GM19397 (cell line): ENCODE results near the gene USF2.

Source experiments
- ATAC-seq: cut with Tn5 transposase; IDR thresholded peaks from one replicate; pipeline ENCODE4 v1.9.1; 2021; ENCODE audit warnings: mild to moderate bottlenecking, moderate library complexity; ENCODE audit not compliant: unreplicated experiment

USF2 gene

DNA sequence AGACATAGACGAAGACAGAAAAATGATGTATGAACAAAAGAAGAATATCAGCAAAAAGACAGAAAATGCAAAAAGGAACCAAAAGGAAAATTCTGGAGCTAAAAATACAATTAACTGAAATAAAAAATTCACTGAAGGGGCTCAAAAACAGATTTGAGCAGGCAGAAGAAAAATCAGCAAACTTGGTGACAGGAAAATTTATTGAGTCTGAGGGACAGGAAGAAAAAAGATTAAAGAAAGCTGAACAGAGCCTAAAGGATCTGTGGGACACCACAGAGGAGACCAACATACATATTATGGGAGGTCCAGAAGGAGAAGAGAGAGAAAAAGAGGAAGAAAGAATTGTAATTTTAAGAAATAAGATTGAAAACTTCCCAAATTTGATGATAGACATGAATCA, 27.3 kb upstream of the USF2 start:
- ATAC-seq, result no peak

DNA sequence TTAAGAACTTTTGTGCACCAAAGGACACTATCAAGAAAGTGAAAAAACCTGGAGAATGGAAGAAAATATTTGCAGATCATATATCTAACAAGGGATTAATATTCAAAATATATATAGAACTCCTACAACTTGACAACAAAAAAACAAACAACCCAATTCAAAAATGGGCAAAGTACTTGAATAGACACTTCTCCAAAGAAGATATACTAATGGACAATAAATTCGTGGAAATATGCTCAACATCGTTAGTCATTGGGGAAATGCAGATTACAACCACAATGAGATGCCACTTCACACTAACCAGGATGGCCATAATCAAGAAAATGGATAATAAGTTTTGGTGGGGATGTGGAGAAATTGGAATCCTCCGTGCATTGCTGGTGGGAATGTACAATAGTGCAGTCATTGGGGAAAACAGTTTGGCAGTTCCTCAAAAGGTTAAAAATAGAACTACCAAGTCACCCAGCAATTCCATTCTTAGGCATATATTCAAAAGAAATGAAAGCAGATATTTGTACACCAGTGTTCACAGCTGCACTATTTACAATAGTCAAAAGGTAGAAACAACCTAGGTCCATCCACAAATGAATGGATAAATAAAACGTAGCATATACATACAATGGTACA, 22.2 kb upstream of the USF2 start:
- no peak for ATAC-seq

DNA sequence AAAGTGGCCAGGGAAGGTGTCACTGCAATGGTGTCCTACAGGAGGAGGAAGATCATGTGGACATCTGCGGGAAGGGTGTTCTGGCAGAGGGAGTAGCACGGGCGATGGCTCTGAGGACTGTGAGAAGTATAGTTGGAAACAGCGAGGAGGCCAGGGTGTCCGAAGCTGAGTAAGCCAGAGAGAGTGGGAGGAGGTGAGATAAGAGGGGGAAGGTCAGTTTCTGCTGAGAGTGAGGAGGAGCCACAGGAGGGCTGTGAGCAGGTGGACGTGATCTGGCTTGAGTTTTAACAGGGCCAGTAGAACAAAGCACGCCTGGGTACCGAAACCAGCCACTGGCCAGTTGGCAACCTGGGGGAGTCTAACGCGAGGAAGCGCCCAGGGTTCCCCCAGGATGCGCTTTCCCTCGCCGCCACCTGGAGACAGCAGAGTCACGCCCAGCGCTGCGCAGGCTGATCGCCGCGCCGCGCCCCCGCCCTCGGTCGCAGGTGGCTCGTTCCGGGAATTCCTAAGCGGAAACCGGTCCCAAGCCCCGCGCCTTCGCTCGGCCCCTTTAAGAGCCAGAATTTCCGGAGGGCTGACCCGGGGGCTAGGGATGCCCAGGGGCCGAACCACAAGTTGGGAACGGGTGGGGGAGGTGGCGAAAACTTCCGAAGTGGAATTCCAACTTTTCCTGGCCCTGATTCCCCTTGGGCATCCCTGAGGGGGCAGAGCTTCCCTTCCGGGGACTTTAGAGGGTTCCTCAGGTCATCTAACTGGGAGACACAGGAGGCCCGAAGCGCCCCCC, 21.0 kb upstream of the USF2 start:
- peak; percentile 26 for ATAC-seq

DNA sequence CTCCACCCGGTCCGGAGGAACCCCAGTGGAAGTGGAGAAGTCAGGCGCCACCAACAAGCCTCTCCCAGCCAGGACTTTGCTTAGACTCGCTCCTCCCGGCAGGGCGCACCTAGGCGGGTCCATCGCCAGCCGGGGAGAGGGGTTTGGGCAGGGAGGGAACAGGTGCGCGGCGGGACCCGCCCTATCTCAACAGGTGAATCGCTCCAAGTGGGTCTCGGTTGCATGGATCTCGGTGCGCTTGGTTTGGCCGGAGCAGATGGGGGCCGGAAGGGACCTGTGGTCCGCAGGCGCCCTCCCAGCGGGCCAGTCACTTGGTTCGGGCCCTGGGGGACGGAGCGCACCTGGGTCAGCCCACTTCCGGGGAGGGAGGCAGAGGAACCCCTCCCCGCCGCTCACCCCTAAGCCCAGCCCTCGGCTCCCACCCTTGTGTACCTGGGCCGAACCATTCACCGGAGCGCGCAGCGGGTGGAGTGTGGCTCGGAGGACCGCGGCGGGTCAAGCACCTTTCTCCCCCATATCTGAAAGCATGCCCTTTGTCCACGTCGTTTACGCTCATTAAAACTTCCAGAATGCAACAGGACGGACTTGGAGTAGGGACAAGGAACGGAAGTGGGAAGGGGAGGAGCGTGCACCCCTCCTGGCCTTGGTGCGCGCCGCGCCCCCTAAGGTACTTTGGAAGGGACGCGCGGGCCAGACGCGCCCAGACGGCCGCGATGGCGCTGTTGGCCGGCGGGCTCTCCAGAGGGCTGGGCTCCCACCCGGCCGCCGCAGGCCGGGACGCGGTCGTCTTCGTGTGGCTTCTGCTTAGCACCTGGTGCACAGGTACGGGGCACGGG, 20.2 kb upstream of the USF2 start, which contains the start of gene LSR:
Gene LSR, plus strand, starts transcription at position 693 of the 836 bp plus-strand sequence. Its CDS starts 21 bp downstream, at position 714.
- ATAC-seq, result peak; percentile 83

DNA sequence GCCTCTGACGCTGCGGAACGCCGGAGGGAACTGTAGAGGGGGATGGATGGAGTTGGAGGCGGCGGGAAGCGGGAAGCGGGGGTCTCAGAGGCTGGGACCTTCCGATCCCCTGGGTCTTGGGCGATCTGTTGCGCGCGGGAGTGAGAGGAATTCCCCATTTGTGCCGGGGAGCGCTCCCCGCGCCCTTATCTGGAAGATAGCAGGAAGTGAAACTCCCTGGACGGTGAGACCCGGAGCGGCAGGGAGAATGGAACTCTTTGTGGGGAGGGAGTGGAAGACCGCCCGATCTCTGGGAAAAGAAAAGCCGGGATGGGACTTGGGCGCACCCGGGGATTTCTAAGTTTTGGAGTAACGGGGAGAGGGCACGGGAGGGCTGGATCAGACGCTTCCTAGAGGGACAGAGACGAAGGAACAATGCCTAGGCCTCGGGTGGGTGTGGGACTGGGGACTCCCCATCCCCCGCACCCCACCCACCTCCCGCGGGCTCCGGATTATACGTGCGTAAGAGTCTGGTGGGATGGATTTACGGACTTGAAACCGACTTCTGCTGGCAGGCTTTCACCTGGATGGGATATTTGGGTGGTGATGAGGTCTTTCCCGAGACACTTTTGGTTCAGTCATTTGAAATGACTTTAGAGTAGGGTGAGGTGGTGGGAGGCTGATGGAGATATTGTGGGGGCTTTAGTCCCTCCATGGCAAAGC, 19.5 kb upstream of the USF2 start:
- no peak for ATAC-seq

DNA sequence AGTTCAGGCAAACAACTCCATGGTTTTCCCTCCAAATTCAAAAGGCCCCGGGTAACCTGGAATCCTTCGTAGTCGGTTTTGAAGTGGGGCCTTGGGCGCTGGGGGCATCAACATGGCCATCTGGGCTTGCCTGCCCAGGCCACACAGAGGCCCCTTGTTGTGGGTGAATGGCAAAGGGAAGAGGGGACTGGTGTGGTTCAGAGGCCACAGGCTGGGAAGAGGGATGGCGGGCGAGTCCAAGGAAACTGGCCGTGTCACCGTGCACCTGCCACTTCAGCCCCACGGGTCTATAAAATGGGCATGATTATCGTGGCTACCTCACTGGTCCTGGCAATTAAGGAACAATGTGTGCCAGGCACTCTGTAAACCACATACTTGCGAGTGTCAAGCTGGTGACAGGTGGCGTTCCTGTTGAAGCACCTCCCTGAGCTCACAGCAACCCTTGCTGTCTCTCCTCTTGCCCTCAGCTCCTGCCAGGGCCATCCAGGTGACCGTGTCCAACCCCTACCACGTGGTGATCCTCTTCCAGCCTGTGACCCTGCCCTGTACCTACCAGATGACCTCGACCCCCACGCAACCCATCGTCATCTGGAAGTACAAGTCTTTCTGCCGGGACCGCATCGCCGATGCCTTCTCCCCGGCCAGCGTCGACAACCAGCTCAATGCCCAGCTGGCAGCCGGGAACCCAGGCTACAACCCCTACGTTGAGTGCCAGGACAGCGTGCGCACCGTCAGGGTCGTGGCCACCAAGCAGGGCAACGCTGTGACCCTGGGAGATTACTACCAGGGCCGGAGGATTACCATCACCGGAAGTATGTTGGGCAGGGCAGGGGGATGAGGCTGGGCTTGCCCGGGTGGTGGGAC, 18.7 kb upstream of the USF2 start:
- no peak for ATAC-seq

DNA sequence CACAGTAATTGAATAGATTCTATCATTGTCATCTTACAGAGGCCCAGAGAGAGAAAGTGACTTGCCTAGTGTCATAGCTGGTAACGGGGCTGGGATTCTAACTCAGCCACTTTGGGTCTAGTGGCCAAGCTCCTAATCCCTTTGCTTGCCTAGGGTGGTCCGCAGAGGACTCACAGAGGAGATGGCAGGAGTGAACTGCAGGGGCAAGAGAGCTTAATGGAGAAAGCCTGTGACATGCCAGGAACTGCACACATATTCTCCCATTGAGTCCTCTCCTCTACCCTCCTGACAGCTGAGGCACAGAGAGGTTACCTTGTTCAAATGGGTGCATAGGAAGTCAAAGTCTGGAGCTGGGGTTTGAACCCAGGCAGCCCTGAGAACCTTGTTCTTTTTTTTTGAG, 17.3 kb upstream of the USF2 start:
- ATAC-seq, result no peak

DNA sequence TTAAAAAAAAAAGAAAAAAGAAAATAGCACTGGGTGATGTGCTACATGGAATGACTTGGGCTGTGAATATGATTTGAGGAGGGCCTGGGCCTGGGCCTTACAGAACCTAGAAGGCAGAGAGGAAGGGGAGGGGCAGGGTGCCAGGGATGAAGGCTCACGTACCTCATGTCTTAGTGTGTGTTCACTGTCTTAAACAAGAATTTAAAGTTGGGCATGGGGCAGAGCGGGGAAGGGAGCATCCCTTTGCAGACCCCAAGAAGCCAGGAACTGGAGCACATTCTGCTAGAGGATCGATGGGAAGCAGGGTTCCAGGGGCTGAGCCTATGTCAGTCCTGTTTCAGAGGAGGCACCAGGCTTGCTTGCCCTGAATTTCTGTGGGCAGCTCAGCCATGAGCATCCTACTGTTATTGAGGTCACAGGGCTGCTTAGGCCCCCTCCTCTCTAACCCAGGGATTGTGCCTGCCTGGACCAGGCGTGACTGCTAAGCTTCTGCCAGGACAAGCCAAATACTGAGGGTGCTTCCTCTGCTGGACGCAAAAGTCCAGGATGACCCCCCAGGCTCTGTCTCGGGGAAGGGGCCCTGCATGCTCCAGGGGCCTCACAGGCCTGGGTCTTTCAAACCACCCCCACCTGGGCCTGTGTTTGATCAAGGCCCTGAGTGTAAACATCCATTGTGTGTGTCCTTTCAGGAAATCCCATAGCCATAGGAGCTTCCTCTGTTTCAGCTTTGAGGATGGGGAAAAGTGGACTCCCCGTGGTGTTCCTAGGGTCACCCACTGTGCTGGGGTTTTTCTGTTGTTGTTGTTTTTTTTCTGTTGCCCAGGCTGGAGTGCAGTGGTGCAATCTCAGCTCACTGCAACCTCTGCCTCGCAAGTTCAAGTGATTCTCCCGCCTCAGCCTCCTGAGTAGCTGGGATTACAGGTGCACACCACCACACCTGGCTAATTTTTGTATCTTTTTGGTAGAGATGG, 15.2 kb upstream of the USF2 start:
- no peak for ATAC-seq

DNA sequence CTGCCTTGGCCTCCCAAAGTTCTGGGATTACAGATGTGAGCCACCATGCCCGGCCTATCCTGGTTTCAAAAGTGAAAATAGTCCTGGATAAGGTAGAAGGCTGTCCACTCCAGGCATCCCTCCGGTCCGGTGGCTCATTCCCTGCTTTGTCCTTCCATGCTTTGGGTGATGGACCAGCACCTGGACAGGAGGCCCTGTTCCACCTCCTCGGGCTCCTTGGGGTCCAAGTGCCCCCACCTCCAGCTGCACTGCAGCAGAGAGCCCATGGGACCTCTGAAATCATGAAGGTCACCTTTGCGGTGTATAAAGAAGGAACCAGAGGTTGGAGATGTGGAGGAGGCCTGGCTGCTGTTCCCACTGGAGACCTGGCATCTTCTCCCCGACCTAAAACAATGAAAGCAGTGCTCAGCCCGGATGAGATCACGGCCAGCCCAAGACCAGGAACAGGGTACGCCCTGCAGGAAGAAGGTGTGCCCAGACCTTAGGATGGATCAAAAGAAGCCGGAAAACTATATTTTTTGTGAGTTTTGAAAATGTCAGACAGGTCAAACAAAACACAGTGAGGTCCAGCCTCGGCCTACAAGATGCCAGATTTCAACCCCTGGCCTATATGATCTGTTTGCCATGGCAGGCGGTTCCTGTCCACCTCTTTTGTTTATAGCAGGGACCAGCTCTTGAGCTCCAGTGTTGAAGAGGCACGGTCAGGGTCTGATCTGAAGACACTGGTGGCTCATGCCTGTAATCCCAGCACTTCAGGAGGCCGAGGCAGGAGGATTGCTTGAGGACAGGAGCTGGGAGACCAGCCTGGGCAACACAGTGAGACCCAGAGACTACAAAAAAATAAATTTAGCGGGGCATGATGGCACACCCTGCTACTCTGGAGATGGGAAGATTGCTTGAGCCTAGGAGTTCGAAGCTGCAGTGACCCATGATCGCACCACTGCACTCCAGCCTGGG, 14.1 kb upstream of the USF2 start:
- ATAC-seq, result no peak

DNA sequence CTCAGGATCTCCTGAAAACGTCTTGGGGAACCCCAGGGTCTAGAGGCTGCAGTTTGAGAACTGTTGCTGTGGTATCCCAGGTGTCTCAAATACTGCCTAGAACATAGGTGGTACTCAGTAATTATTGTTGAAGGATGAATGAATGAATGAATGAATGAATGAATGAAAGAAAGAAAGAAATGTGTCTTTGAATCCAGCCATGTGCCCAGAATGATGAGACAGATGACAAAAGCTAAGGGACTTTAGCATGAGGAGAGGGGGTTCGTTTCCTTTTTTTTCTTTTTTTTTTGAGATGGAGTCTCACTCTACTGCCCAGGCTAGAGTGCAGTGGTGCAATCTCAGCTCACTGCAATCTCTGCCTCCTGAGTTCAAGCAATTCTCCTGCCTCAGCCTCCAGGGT, 12.2 kb upstream of the USF2 start:
- ATAC-seq, result no peak

DNA sequence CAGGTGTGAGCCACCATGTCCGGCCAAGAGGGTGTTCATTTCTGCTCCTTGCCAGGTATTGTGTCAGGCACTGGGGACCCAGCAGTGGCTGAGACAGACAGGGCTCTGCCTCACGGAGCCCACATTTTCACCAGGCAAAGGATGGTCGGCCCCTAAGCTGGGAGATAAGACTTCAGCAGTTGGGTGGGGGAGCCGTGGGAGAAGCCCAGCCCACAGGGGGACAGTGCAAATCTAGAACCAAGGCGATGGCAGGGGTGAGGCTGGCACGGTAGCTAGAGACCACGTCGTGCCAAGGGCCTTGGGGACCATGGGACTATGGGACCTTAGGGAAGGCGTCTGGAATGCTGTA, 11.7 kb upstream of the USF2 start:
- no peak for ATAC-seq

DNA sequence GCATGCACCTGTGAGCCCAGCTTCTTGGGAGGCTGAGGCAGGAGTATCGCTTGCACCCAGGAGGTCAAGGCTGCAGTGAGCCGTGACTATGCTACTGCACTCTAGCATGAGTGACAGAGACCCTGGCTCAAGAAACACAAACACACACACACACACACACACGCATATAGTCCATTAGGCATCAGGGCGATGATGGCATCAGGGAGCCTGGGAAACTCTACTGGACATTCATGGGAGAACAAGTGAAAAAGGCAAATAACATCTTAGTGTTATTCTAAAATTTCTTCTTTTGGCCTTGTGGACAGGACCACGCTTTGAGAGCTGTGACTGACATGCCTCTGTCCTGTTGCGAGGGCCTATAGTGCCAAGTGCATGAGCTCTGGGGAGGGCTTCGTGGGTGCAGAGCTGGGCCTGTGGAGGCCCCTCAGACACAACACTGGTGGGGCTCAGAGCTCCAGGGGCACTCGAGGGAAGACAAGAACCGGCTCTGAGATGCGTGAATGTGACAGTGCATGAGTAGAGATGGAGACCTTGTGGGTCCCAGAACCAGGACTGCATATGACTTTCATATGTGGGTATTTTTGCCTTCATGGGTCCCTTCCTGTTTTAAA, 8.0 kb upstream of the USF2 start:
- no peak for ATAC-seq

DNA sequence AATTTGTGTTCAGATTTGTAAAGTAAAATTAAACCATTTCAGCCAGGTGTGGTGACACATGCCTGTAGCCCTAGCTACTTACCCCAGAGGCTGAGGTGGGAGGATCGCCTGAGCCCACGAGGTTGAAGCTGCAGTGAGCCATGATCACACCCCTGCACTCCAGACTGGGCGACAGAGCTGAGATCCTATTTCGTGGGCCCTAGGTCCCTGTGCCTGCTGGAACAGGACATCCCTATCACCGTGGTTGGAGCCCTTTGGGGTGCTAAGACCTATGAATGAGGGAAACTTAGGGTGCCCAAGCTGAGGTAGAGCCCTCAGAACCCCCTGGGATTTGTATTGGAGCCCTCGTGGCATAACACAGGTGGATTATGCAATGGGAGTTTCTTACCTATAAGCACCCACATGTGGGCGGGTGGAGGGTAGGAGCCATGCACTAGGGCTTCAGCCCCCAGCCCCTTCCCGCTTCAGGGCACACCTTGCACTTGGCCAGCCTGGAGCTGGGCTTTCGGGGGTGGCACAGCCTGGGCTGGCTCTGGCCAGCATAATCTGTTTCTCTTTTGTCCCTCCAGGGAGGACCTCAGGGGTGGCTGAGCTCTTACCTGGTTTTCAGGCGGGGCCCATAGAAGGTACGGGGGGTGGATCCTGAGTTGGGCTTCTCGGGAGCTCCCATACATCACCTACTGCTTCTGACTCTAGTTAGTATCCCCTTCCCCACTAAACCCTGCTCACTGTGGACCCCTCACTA, 7.2 kb upstream of the USF2 start:
- no peak for ATAC-seq

DNA sequence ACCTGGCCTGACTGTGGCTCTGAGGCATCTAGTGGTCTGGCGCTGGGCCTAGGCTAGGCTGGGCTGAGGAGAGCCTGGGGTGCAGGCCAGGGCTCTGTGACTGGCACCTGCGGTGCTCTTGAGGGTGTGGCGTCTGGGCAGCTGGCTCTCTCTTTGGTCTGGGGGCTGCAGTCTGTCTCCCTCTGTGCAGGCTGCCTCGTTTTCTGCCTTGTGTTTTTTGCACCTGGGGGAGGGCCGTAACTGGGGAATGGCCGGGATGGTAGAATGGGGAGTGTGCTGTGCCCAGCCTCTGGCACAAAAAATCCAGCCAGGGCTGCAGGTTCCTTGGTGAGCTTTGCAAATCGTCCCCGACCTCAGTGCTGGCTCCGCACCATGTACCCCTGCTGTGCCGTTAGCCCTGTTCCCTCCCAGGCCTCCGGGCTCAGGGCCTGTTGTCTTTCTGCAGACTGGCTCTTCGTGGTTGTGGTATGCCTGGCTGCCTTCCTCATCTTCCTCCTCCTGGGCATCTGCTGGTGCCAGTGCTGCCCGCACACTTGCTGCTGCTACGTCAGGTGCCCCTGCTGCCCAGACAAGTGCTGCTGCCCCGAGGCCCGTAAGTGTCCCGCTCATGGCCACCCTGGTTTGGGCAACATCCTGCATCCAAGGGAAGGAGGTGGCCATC, 6.5 kb upstream of the USF2 start:
- ATAC-seq, result no peak

DNA sequence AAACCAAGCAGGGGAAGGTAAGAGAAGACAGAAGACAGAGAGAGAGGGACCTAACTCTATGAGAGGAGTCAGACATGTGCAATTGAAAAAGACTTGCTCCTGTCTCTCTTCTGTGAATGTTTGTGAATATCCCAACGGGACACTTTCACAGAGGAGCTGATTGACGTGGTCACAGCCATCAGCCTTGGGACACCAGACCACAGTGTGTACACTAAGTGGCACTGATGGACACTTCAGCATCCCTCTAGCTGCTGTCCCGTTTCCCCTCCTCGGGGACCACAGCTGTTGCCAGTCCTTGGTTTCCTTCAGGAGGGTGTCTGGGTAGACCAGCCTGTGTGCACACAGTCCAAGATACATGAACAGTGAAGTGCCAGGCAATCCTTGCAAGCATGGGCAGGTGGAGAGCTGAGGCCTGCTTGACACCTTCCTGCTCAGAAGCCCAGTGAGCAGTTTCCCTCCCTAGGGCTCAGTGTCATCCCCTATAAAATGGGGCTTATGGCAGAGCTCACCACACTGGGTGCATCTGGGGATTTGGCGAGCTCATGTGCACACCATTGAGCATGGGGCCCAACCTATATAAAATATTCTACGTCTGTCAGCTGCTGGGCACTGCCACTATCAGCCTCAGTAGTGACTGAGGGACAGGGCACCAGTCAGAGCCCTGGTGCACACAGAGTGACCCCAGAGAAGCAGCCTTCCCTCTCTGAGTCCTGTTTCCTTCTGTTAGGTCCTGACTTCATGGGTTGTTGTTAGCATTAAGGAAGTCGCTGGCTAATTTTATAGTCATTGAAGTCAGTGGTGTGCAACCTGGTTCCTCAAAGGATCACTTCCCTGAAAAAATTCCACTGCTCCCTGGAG, 4.3 kb upstream of the USF2 start:
- ATAC-seq, result no peak
